GM12878 (cell line): ENCODE results near the gene ARID5B. TPM values are rescaled to one million over a fixed set of nuclear protein-coding genes. Genes with fewer than 3 reads are reported as not detected.

ENCODE experiments used
- ATAC-seq: fragments of 200-7000 bp; cut with Tn5 transposase; 3 replicates; pipeline ENCODE4 v1.9.1; 2020; ENCODE audit warnings: mild to moderate bottlenecking, moderate library complexity
- BruUV-seq: library from RNA; stranded (reverse); fragments of 400-500 nt; replicated peaks from 2 replicates; lab custom pipeline; 2021; lab: Mats Ljungman, UMichigan
- CTCF ChIA-PET: fragments of 300-600 bp; sonication (Branson Sonifier 250); formaldehyde crosslinking; extraction: SDS; loops from one replicate; lab custom pipeline; 2021; ENCODE audit warnings: inconsistent platforms; lab: Yijun Ruan, JAX
- POLR2A ChIA-PET: fragments of 350-600 bp; formaldehyde crosslinking; extraction: SDS; loops from one replicate; lab custom pipeline; 2021; ENCODE audit warnings: inconsistent platforms; lab: Charles Lee
- RAD21 ChIA-PET: fragments of 300-600 bp; sonication (Branson Sonifier 250); formaldehyde crosslinking; loops from one replicate; lab custom pipeline; 2023; ENCODE audit warnings: antibody characterized with exemption; ENCODE audit not compliant: unreplicated experiment; lab: Charles Lee
- SMC1A ChIA-PET: fragments of 300-600 bp; sonication (Branson Sonifier 250); formaldehyde crosslinking; loops from one replicate; lab custom pipeline; 2023; ENCODE audit not compliant: unreplicated experiment, uncharacterized antibody; lab: Charles Lee
- DNase-seq: peaks from one replicate; pipeline ENCODE4 v3.0.0-alpha.2; 2011; ENCODE audit warnings: low read depth, low spot score
- FAIRE-seq: peaks from 3 replicates; lab custom pipeline; 2011; peaks lifted over from hg19 to GRCh38; lab: Jason Lieb, UNC
- H2AFZ ChIP-seq: 2 replicates; pipeline ENCODE4 v1.6.0; 2011; ENCODE audit warnings: low read depth, low read length, control low read depth; ENCODE audit not compliant: control insufficient read depth
- H3K27ac ChIP-seq: 2 replicates; pipeline ENCODE4 v1.5.1; 2011; ENCODE audit warnings: control low read depth; ENCODE audit not compliant: control insufficient read depth, insufficient read depth
- H3K27me3 ChIP-seq, 2 experiments: replicated peaks in 1 of 2; 2 replicates each; pipeline versions ENCODE4 v1.6.0 to v1.6.1; 2011; ENCODE audit warnings: low read length in 1 of 2; ENCODE audit not compliant: control insufficient read depth in 2 of 2, insufficient read depth in 2 of 2
- H3K36me3 ChIP-seq, 2 experiments: 2 replicates each; pipeline ENCODE4 v1.5.1; 2011; ENCODE audit warnings: low read length in 1 of 2; ENCODE audit not compliant: control insufficient read depth in 2 of 2, insufficient read depth in 2 of 2
- H3K4me1 ChIP-seq: 2 replicates; pipeline ENCODE4 v1.6.1; 2011; ENCODE audit warnings: mild to moderate bottlenecking, low read length, moderate library complexity, mixed read lengths; ENCODE audit not compliant: control insufficient read depth, insufficient read depth
- H3K4me2 ChIP-seq: 2 replicates; pipeline ENCODE4 v1.6.0; 2011; ENCODE audit warnings: control low read depth; ENCODE audit not compliant: control insufficient read depth, insufficient read depth
- H3K4me3 ChIP-seq: fragments of 200-600 bp; sonication (generic); 2 replicates; pipeline ENCODE4 v1.5.1; 2016
- H3K79me2 ChIP-seq: 2 replicates; pipeline ENCODE4 v1.6.0; 2011; ENCODE audit warnings: low read length; ENCODE audit not compliant: control insufficient read depth, insufficient read depth
- H3K9ac ChIP-seq: 2 replicates; pipeline ENCODE4 v1.8.0; 2011; ENCODE audit warnings: low read length, control low read depth, mixed read lengths; ENCODE audit not compliant: control insufficient read depth, insufficient read depth
- H3K9me3 ChIP-seq: replicated peaks from 3 replicates; pipeline ENCODE4 v1.5.1; 2011; ENCODE audit warnings: mild to moderate bottlenecking, low read length; ENCODE audit not compliant: control insufficient read depth, insufficient read depth
- H4K20me1 ChIP-seq: 2 replicates; pipeline ENCODE4 v1.6.0; 2011; ENCODE audit not compliant: control insufficient read depth, insufficient read depth
- CHD2 ChIP-seq: IDR thresholded peaks from 2 replicates; pipeline ENCODE4 v1.6.1; 2011; ENCODE audit warnings: low read depth, low read length, improper control_type of control experiment, borderline replicate concordance
- CREB1 ChIP-seq: IDR thresholded peaks from 2 replicates; pipeline ENCODE4 v1.6.1; 2012; ENCODE audit warnings: low read depth, mild to moderate bottlenecking, inconsistent platforms
- JUNB ChIP-seq: IDR thresholded peaks from 2 replicates; pipeline ENCODE4 v1.6.1; 2016; ENCODE audit warnings: antibody characterized with exemption, mild to moderate bottlenecking
- KDM1A ChIP-seq: fragments of 200-600 bp; sonication (generic); IDR thresholded peaks from 2 replicates; pipeline ENCODE4 v1.6.1; 2016; ENCODE audit warnings: borderline replicate concordance
- KLF5 ChIP-seq: fragments of 450-650 bp; IDR thresholded peaks from 2 replicates; pipeline ENCODE4 v1.6.1; 2014; ENCODE audit warnings: mild to moderate bottlenecking; ENCODE audit not compliant: partially characterized antibody
- MLLT1 ChIP-seq: fragments of 450-650 bp; IDR thresholded peaks from 2 replicates; pipeline ENCODE4 v1.6.1; 2016; ENCODE audit warnings: mild to moderate bottlenecking
- NKRF ChIP-seq: fragments of 450-650 bp; conservative IDR thresholded peaks from 2 replicates; pipeline ENCODE4 v1.6.1; 2017; ENCODE audit warnings: mild to moderate bottlenecking, moderate library complexity
- SIX5 ChIP-seq: IDR thresholded peaks from 2 replicates; pipeline ENCODE4 v1.6.1; 2011; ENCODE audit warnings: mild to moderate bottlenecking, low read depth, low read length, moderate library complexity; ENCODE audit not compliant: severe bottlenecking
- SMAD1 ChIP-seq: fragments of 450-650 bp; IDR thresholded peaks from 2 replicates; pipeline ENCODE4 v1.6.1; 2018; ENCODE audit warnings: mild to moderate bottlenecking, low read depth; ENCODE audit not compliant: partially characterized antibody
- TCF3 ChIP-seq: IDR thresholded peaks from 2 replicates; pipeline ENCODE4 v1.6.1; 2012; ENCODE audit warnings: low read depth, mild to moderate bottlenecking, low read length, borderline replicate concordance; ENCODE audit not compliant: insufficient read depth
- YBX1 ChIP-seq: fragments of 450-650 bp; IDR thresholded peaks from 2 replicates; pipeline ENCODE4 v1.6.1; 2016; ENCODE audit warnings: antibody characterized with exemption
- WGBS: methylation state at CpG from one replicate; pipeline ENCODE4 v1.1.6; 2016; ENCODE audit warnings: low lambda C conversion rate; ENCODE audit not compliant: insufficient replicate concordance, insufficient coverage; ENCODE audit errors: missing lambda C conversion rate; 5-methylcytosine and 5-hydroxymethylcytosine counted together
- in situ Hi-C: fragments of 300-500 bp; cut with MboI; formaldehyde crosslinking; loops from 9 replicates; pipeline ENCODE4 v1.14.3; 2018; ENCODE audit warnings: mixed read lengths
- intact Hi-C: fragments of 100-400 bp; cut with micrococcal nuclease; formaldehyde crosslinking; loops from one replicate; pipeline ENCODE4 v1.14.2; 2022; ENCODE audit not compliant: unreplicated experiment
- polyA plus RNA-seq, 11 experiments: library from polyadenylated mRNA; depleted of rRNA in 4 of 11; unstranded in 6 of 11; stranded (reverse) in 5 of 11; fragments of >200 nt; fragmentation: Nextera tagmentation in 4 of 11; fragmentation: Illumina TruSeq in 1 of 11; extraction: Ambion mirVana in 4 of 11; extraction: Trizol in 1 of 11; gene quantifications; 1 replicate in 1 of 11; 2 replicates in 10 of 11; pipeline versions ENCODE4 v1.2.1 to v1.2.3, GENCODE V29; 2011 to 2016; ENCODE audit warnings: inconsistent platforms in 2 of 11, missing spikeins in 2 of 11, low read depth in 1 of 11
- total RNA-seq, 4 experiments: library from RNA; depleted of rRNA in 3 of 4; stranded (reverse); fragments of >200 nt in 3 of 4; fragmentation: Illumina TruSeq in 1 of 4; extraction: Trizol in 1 of 4; gene quantifications; 2 replicates each; pipeline versions ENCODE4 v1.2.1 to v1.2.3, GENCODE V29; 2013 to 2021

Gene ARID5B
- total and polyA plus RNA-seq, 10 of the 15 experiments (the other 5 are each of a cell fraction or from before 2014, with no cell fraction given) = 2.7 to 8.5 (median 6.1) TPM

DNA sequence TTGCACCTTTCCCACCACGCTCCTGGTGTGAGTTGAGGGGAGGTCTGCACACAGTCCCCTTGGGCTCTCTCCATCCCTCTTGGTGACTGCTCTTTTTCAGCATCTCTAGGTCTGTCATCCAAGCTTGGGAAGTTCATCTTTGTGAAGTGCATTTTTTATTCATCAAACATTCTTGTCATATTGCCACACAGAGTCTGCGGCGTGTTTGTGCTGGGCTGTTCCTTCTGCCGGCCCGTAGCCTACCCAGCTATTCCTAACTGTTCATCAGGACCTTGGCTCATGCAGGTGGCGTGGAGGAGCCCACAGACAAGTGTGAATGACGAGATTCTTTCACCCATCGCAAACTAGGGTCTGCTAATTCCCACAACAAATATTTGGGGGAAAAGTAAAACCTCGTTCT lies 202.4 kb downstream of the ARID5B start:
- no peak overlapping the region for H3K4me3 ChIP-seq

DNA sequence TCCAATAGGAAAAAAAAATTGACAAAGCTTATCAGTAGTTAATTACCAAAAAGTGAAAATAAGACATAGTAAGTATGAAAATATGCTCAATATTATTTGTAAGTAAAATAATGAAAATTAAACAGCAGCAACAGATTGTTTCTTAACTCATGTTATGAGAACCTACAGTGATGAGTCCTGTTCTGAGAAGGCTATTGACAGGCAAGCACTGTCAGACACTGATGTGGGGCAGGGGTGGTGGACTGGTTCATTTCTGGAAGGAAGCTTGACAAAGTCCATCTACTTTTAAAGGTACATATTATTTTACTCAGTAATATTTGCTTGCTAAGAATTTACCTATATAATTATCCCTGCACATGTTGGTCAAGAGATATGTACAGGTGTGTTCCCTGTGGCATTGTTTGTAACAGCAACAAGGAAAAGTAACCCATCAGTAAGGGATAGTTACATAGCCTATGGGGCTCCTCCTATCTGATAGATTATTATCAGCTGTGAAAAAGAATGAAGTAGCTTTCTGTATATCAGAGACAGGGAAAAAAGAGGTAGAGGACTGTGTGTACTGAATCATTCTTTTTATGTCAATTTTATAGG lies 205.5 kb downstream of the ARID5B start:
- Histone ChIP-seq H3K9me3 (no peaks in the 10 kb centered on the region), H3K4me3 (no peak overlapping the region), H3K4me1 (peaks cover 38% of the 10 kb centered on the region), H3K27ac (no peak overlapping the region), H4K20me1 (no peaks in the 10 kb centered on the region), H3K79me2 (no peaks in the 10 kb centered on the region), H3K4me2 (0 out of 2 replicates have a peak overlapping the region, but pooled peaks have one; percentile 1), H3K9ac (no peak overlapping the region), H2AFZ (no peak overlapping the region), H3K36me3 (no peaks in the 10 kb centered on the region), H3K27me3 (no peaks in the 10 kb centered on the region)
- ATAC-seq (no peak), FAIRE-seq (no peak), DNase-seq (no peak)
- in situ Hi-C loops = no loop called here
- RAD21 ChIA-PET = no interaction called here
- no TSS peak for BruUV-seq
- SMC1A ChIA-PET = interaction anchor here (0.6 to 1.5 kb wide), 3 partner anchors 9 to 53 kb away, joined by 3 to 7 read pairs (median 4); no protein-coding TSS in a partner anchor
- POLR2A ChIA-PET = no interaction called here
- CTCF ChIA-PET = interaction anchor here (0.6 to 1.8 kb wide), 3 partner anchors 9 to 138 kb away, joined by 3 to 5 read pairs (median 4); no protein-coding TSS in a partner anchor
- intact Hi-C loops = loop anchor here (5.0 kb wide), 1 partner anchor 60 kb away; no protein-coding TSS in a partner anchor
- TF ChIP-seq KDM1A (no peak), MLLT1 (no peak), JUNB (no peak), YBX1 (no peak), NKRF (no peak), SMAD1 (no peak), CREB1 (no peak), CHD2 (no peak), KLF5 (no peak), TCF3 (no peak)

More for the DNA sequence above, 202.4 kb downstream of the ARID5B start:
- 95% methylated on average over 9 of the region's 9 CpGs for WGBS
- RAD21 ChIA-PET = no interaction called here
- Histone ChIP-seq H3K27me3 (no peaks in the 10 kb centered on the region), H3K79me2 (no peaks in the 10 kb centered on the region), H3K9ac (no peak overlapping the region), H2AFZ (no peak overlapping the region), H3K9me3 (no peaks in the 10 kb centered on the region), H4K20me1 (no peaks in the 10 kb centered on the region), H3K36me3 (no peaks in the 10 kb centered on the region), H3K4me1 (peaks cover 23% of the 10 kb centered on the region), H3K27ac (no peak overlapping the region), H3K4me2 (no peak overlapping the region)
- in situ Hi-C loops (no loop called here), intact Hi-C loops (no loop called here)
- DNase-seq = no peak
- no peak for FAIRE-seq
- BruUV-seq = no TSS peak
- ATAC-seq = no peak
- POLR2A ChIA-PET = no interaction called here
- no peak for TF ChIP-seq SIX5
- CTCF ChIA-PET = interaction anchor here (0.5 kb wide), 1 partner anchor 1762 kb away, joined by 3 read pairs; no protein-coding TSS in a partner anchor
- SMC1A ChIA-PET = interaction anchor here (0.6 kb wide), 1 partner anchor 24 kb away, joined by 3 read pairs; no protein-coding TSS in a partner anchor
